GM21619 (cell line): ENCODE measurements around the gene ZNF646.
"Not testable (repeated sequence)": the region's sequence is repeated elsewhere in the genome, so short reads cannot be mapped to it uniquely, and the experiment has no call there.

Source experiments
- ATAC-seq: cut with Tn5 transposase; IDR thresholded peaks from one replicate; pipeline ENCODE4 v1.9.1; 2021; ENCODE audit not compliant: unreplicated experiment

ZNF646 gene

DNA sequence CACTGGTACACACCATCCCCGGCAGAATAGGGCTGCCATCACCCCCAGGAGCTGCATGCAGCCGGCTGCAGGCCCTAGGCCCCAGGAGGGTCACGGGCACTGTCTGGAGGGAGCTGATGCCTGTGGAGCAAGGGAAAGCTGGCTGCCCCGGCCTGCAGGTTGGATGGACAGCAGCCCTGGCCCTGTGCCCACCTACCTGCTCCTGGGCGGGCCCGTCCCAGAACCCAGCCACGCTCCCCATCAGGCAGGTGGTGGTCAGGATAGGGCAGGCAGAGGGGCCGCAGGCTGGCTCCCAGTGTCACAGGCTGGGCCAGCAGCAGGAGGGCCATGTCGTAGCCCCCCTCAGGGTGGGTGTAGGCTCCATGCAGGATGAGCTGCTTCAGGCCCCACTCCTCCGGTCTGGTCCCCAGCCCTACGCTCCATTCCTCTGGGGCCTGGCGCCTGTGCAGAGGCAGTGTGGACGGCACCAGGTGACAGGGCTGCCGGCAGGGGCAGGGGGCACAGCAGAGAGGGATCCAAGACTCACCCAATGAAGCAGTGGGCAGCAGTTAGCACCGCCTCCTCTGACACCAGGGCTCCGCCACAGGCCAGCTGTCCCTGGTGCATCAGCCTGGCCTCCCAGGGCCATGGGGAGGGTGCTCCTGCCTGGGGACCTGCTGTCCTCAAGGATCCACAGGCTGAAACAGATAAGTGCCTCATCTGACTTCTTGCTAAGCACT lies 10.5 kb downstream of the ZNF646 start:
- ATAC-seq = no peak

DNA sequence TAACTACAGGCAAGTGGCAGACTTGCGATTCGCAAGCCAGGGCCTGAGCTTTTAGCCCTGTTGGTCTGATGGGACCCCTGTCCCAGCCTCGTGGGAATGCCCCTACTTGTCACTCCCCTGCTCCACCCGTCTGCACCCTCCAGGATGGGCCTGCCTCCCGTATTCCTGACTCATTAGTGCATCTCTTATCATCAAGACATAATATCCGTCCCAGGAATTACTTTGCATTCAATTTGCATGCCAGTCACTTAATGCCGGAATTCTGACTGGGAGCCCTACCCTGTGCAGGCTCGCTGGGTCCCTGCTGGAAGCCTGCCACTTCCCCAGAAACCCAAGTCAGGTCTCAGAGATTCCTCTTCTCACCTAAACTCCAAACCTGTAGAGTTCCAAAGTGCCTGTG lies 11.2 kb downstream of the ZNF646 start:
- no peak for ATAC-seq

DNA sequence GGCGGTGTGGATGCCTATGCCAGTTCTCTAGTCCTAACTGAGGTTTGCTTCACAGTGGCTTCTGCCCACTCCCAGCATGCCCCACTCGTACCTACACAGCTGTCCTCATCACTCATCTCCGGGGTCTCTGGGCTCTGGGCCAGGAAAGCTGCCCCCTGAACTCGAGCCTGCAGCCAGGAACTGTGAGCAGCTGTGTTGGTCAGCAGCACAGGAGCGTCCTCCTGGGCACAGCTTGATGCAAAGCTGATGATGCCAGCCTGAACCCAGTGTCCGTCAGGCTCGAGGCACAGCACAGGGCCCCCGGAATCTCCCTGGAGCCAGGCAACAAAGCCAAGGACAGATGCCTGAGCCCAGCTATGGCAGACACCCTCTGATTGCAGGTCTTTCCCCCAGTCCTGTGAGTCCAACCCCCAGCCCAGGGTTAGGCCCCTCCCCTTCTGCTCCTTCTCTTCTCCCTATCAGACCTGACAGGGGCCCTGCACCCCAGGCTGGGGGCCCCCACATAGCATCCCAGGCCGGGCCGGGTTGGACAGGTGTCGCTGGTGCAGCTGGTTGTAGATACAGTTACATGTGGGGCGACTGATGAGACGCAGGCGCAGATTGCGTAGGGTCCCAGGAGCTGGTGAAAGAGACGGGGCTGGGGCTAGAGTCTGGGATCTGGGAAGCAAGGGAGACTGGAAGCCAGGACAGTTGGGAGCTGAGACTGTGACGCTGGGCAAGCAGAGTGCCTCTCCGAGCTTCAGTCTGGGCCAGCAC lies 11.8 kb downstream of the ZNF646 start:
- no peak for ATAC-seq

DNA sequence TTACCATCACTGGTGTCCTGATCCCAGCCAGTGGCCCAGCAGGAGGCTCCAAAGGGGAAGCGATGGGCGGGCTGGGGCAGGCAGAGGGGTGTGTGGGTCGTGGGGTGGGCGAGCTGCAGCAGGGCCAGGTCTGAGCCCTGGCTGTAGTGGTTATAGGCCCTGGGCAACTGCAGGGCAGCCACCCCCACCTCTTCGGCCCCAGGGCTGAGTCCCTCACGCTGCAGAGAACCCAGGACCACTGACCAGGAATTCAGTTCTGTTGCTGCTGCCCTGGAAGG lies 12.3 kb downstream of the ZNF646 start:
- no peak for ATAC-seq

DNA sequence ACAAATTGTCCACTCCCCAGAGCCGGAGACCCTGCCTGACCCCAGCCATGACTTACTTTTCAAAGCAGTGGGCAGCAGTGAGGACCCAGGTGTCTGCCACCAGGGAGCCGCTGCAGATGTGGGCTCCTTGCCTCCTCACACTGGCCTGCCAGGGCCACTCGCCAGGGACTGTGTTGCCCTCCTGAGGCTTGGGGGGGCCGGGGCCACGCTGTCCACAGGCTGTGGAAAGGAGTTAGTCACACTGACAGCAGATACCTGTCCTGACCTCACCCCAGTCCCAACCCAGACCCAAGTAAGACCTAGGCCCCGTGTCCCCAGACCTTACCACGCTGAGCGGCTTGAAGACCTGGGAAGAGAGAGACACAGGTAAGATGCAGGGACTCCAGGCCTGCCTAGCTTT lies 13.3 kb downstream of the ZNF646 start:
- no peak for ATAC-seq

DNA sequence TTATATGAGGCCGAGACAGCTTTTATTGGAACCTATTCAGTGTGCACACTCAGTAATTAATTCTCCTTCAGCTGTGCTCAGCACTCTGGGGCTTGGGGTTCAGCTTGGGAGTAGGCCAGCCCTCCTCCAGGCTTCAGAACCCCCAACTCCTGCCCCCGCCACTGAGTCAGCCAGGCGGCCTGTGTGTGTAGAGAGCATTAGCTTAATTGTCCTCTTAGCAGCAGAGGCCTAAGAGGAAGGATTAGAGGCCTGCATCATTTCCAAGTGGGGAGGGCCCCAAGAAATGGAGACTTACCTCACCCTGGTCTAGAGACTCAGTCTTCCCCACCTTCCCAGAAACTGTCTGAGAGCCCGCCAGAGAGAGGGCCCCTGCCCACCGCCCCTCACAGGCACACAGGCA lies 13.7 kb downstream of the ZNF646 start:
- no peak for ATAC-seq

DNA sequence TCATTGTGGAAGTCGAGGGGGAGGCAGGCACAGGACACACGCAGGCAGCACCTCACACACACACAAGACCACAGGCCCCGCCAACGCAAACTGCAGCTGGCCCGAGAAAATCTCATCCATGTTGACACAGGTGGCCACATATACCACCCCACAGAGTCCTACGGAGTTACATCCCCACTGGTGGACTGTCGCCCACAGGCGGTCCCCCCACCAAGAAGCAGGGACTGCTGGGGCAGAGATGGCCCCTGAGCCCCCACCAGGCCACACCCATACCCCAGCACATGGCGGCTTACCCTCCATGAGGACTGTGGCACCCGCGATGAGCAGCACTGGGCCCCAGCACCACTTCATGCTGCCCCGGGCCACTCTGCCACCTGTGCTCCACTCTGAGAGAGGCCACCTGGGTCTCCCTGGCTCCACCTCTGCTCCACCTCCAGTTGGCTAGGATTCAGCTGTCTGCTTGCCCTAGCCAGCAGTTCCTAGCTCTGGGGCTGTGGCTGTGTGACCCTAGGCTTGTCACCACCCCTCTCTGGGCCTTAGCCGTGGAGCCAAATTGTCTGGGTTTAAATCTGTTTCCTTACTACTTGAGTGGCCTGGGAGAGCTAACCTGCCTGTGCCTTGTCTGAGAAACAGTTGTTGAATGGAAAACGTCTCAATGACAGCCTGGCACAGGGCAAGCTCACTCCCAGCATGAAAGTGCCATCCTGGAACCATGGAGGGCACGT lies 14.4 kb downstream of the ZNF646 start, which contains the start of gene PRSS53:
Gene PRSS53, minus strand, starts transcription at position 485 of the 725 bp plus-strand sequence. Its CDS starts 134 bp downstream, at position 351.
- no peak for ATAC-seq

DNA sequence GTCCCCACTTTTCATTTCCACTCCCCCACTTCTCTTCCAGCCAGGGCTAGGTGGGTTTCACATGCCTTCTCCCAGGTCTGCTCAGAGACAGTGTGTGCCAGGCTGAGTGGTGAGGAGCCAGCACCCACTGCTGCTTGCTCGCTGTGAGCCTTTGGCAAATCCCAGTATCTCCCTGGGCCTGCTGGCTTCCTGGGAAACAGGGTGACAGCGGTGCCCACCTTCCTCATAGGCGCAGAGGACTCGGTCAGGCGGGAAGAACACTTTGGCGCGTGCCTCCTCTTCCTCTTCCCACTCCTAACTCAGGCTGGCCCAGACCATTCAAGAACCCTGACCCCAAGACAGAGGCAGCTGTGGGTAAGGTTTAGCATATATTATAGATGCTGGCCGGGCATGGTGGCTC lies 15.0 kb downstream of the ZNF646 start:
- no peak for ATAC-seq

DNA sequence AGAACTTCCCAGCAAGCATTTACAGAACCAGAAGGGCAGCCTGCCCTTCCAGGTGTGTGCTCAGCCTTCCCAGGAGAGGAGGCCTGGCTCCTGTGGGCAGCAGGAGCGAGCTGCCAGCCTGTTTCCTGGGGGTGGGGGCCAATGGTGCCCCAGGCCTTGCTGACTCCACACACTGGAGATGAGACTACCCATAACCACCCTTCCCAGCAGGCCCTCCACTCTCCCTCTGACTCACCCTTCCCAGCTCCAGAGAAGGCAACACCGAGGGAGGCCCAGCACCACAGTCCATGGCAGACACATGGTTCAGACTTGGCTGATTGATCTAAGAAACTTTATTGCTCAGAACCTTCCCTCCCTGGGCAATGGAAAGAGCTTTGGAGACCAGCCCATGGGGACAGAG lies 16.3 kb downstream of the ZNF646 start:
- ATAC-seq = no peak

DNA sequence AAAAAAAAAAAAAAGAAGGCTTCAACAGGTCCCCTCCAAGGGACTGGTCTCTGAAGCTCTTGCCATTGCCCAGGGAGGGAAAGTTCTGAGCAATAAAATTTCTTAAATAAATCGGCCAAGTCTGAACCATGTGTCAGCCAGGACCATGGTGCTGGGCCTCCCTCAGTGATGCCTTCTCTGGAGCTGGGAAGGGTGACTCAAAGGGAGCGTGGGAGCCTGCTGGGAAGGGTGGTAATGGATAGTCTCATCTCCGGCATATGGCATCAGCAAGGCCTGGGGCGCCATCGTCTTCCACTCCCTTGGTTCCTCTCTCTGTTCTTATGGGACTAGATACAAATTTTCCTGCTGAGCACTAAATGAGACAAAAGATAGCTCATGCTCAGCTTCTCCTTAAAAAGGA lies 18.1 kb downstream of the ZNF646 start:
- ATAC-seq = no peak

DNA sequence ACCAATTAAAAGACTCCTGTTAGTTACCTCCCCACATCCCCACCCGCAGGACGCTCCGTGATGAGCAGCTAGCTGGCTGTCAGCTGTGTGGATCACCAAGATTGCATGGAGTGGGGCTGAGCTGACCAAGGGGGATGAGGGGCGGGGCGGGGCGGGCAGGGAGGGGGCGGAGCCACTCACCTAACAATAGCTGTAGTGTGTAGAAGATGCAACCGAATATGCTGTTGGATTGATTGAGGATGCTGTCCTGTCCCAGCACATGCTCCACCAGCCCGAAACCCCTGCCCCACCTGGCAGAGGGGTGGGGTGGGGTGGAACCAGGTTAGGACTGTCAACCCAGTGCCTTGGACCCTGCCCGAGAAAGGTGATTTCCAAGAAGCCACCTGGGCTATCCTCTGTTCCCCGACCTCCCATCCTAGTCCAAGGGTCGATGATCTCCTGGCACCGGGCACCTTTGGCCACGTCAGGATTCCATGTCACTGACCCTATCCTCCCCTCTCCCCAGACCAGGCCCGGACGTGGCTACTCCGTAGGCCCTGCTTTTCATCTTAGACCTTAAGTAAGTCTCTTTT lies 19.0 kb downstream of the ZNF646 start:
- no peak for ATAC-seq

DNA sequence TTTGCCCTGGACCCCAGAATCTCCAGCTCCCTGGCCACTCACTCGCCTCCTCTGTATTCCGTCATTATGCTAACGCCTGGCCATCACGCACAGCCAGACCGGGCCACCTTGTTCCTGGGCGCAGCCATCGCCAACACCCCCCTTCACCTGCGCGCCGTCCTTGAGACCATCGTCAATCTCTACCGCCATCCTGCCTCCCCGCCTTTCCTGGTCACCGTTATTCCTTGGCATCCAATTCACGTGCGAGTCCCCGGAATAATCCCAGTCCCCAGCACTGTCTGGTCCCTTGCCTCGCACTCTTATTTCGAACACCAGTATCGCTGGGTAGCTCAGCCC lies 19.8 kb downstream of the ZNF646 start:
- ATAC-seq = no peak

DNA sequence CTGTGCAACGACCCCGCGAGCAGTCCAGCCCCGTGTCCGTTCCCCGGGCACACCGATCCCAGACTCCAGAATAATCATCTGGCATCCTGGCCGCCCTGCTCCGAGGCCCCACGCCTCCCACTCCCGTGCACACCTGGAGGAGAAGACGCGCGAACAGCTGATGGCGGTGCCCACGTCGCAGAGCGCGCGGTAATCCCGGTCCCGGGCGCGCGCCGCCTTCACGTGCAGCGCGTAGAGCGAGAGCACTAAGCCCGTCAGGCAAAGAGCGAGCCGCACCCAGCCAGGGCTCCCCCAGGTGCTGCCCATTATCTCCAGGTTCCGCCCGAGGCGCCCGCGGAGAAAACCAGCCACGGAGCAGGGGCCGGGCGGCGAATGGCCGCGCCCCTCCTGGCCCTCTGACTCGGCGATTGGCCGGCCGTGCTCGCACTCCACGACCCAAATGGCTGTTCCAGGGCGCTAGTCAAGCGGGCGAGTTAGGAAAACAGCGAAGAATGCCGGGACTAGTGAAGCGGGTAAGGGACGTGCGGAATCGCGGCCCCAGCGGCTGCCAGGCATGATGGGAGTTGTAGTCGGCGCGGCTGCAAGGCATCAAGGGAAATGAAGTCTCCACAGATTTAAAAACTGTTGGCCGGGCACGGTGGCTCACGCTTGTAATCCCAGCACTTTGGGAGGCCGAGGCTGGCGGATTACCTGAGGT lies 20.4 kb downstream of the ZNF646 start, which contains the start of gene VKORC1:
Gene VKORC1, minus strand, starts transcription at position 374 of the 697 bp plus-strand sequence. Its CDS starts 68 bp downstream, at position 306.
- ATAC-seq = peak; percentile 79

DNA sequence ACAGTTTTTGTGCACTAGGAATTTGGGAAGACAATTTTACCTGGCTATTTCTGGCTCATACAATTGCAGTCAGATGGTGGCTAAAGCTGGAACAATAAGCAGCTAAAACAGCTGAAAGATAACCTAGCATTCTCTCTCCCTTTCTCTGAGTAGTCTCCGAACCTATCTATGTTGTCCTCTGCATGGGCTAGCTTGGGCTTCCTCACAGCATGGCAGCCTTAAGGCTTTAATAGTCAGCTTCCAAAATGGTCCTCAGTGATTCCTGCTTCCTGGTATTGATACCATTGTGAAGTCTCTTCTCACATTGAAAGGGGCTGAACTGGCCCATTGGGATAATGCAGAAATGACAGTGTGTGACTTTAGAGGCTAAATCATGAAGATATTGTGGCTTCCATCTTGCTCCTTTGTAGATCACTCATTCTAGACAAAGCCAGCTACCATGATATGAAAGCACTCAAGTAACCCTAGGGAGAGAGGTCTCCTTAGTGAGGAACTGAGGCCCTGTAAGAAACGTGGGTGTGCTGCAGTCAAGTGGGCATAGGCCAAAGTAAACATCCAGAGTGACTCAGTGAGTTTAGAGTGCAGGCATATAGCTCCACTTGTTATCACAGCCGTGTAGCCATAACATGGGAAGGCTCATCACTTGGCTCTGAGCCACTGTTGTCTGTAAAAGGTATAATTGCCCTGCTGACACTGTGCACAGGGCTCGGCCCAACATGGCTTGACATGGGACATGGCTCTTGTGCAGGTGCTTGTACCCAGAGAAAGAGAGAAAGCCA lies 25.8 kb downstream of the ZNF646 start:
- ATAC-seq = no peak

DNA sequence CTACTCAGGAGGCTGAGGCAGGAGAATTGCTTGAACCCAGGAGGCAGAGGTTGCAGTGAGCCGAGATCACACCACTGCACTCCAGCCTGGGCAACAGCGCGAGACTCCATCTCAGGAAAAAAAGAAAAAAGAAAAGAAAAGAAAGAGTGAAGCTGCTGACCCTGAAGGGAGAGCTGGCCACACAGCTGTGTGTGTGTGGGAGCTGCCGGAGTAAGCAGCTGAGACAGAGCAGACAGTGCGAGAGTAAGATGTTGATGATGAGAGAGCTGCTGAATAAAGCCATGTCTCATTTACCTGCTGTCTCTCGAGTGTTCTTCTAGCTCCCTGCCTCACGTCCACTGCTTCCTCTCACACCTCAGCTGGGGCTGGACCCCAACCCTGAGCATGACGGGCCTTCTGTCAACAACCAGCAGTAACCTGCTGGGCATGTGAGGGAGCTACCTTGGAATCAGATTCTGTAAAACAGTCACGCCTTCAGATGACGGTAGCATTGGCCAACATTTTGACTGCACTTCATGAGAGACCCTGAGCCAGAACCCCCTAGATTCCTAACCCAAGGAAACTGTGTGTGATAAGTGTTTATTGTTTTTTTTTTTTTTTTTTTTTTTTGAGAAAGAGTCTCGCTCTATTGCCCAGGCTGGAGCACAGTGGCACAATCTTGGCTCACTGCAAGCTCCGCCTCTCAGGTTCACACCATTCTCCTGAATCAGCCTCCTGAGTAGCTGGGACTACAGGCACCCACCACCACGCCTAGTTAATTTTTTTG lies 26.8 kb downstream of the ZNF646 start:
- ATAC-seq = not testable (repeated sequence)

DNA sequence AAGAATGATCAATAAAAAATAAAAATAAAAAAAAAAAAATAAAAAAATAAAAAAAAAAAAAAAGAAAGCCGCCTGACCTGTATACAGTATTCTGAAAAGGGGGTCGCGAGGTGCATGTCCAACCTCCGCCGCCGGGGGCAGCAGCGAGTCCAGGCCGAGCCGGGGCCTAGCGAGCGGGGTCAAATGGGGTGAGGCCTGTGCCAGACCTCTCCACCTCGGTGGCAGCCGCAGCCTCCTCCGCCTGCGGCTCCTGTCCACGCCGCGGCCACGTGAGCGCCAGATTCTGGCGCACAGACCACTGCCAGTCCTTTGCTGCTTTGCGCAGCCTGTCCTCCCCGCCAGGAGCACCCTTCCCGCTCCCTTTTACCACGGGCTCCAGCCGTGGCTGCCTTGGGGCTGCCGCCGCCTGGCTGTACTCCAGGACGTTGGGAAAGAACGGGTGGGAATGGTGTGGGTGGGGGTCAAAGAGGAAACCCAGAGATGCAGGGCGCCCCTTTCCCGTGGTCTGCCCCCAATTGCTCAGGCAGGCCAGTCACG lies 31.5 kb downstream of the ZNF646 start:
- ATAC-seq = no peak

DNA sequence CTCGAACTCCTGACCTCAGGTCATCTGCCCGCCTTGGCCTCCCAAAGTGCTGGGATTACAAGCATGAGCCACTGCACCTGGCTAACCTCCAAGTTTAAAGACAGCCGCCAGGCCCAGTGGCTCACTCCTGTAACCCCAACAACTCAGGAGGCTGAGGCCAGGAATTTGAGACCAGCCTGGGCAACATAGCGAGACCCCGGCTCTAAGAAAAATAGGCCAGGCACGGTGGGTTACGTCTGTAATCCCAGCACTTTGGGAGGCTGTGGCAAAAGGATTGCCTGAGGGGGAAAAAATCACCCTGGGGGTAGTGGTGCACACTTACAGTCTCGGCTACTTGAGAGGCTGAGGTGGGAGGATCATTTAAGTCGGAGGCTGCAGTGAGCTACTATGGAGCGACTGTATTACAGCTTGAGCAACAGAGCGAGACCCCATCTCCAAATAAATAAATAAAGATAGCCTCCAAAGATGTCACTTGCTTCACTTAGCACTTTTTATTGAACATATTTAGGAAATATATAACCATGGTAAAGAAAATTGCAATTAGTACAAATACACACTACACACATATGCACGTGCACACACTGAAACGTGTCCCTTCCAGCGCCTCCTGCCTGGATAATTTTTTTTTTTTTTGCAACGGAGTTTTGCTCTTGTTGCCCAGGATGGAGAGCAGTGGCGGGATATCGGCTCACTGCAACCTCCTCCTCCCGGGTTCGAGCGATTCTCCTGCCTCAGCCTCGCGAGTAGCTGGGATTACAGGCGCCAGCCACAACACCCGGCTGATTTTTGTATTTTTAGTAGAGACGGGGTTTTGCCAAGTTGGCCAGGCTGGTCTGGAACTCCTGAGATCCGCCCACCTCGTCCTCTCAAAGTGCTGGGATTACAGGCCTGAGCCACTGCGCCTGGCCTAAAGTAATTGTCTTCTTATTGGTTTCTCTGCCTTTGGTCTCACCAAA lies 32.6 kb downstream of the ZNF646 start:
- ATAC-seq = no peak

DNA sequence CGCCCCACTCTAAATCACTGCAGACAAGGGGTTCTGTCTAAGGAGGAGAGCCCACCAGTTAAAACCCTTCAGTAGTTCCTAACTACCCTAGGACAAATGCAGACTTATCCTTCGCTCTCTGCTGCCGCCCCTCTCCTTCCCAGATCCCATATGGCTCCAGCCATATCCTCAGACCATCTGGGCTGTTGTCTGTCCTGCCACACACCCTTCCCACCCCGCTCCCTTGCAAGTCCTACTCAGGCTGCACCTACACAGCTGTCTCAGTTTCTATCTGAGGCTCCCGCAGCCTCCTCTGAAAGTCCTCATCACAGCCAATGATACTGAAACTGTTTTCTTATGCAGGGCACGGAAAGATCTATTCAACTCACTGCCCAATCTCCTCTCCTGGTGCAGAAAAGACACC lies 33.2 kb downstream of the ZNF646 start:
- ATAC-seq = peak; percentile 58
